Measurements from ENCODE around the gene ENTPD3.

DNA sequence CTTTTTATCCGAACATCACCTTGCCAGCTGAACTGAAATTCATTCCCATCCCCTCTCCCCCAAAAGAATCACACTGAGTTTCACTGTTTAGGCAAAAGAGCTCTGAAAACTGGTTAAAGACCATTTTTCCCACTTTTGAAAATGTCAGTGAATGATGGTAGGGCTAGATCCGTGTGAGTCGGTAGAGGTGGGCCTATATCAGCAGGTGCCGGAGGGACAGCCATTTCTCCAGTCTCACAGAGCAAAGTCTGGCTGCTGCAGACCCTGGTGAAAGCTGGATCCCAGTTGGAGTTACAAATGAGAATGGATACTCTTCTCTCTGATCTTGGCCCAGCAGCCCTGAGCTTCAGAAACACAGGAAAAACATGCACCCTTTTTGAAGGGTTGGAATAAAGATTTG lies 10.9 kb downstream of the ENTPD3 start:
- TF ChIP-seq, protein P1, sequence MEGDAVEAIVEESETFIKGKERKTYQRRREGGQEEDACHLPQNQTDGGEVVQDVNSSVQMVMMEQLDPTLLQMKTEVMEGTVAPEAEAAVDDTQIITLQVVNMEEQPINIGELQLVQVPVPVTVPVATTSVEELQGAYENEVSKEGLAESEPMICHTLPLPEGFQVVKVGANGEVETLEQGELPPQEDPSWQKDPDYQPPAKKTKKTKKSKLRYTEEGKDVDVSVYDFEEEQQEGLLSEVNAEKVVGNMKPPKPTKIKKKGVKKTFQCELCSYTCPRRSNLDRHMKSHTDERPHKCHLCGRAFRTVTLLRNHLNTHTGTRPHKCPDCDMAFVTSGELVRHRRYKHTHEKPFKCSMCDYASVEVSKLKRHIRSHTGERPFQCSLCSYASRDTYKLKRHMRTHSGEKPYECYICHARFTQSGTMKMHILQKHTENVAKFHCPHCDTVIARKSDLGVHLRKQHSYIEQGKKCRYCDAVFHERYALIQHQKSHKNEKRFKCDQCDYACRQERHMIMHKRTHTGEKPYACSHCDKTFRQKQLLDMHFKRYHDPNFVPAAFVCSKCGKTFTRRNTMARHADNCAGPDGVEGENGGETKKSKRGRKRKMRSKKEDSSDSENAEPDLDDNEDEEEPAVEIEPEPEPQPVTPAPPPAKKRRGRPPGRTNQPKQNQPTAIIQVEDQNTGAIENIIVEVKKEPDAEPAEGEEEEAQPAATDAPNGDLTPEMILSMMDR (IDR thresholded peaks at IDR 0.05; ENCODE audit: control extremely low read depth in 1 of 3, insufficient read depth in 1 of 3, low read depth in 1 of 3, low read length in 3 of 3), result no peak
- TF ChIP-seq POLR2AphosphoS5 (IDR thresholded peaks at IDR 0.05; ENCODE audit: low read depth, low read length), result no peak
- TF ChIP-seq KDM5A (IDR thresholded peaks at IDR 0.05; ENCODE audit: low read length), result no peak
- no peak for TF ChIP-seq CHD2 (IDR thresholded peaks at IDR 0.05; ENCODE audit: low read length)
- TF ChIP-seq, protein P2, sequence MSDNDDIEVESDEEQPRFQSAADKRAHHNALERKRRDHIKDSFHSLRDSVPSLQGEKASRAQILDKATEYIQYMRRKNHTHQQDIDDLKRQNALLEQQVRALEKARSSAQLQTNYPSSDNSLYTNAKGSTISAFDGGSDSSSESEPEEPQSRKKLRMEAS (IDR thresholded peaks at IDR 0.05), result no peak
- TF ChIP-seq, protein P3, sequence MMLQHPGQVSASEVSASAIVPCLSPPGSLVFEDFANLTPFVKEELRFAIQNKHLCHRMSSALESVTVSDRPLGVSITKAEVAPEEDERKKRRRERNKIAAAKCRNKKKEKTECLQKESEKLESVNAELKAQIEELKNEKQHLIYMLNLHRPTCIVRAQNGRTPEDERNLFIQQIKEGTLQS (IDR thresholded peaks at IDR 0.05; ENCODE audit: insufficient read depth, low read depth, low read length), result no peak
- TF ChIP-seq POLR2A (IDR thresholded peaks at IDR 0.05; ENCODE audit: control extremely low read depth in 1 of 2, low read depth in 2 of 2, low read length in 2 of 2), result no peak
- TF ChIP-seq KDM1A (IDR thresholded peaks at IDR 0.05; ENCODE audit: borderline replicate concordance, low read length), result no peak
- TF ChIP-seq, protein P4, sequence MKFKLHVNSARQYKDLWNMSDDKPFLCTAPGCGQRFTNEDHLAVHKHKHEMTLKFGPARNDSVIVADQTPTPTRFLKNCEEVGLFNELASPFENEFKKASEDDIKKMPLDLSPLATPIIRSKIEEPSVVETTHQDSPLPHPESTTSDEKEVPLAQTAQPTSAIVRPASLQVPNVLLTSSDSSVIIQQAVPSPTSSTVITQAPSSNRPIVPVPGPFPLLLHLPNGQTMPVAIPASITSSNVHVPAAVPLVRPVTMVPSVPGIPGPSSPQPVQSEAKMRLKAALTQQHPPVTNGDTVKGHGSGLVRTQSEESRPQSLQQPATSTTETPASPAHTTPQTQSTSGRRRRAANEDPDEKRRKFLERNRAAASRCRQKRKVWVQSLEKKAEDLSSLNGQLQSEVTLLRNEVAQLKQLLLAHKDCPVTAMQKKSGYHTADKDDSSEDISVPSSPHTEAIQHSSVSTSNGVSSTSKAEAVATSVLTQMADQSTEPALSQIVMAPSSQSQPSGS (IDR thresholded peaks at IDR 0.05; ENCODE audit: low read length), result no peak
- TF ChIP-seq EZH2 (IDR thresholded peaks at IDR 0.05; ENCODE audit: low read depth, low read length, severe bottlenecking), result no peak
